HepG2 (cell line): Measurements from ENCODE around the gene KIF17. TPM values are rescaled to one million over a fixed set of nuclear protein-coding genes. Genes with fewer than 3 reads are reported as not detected.

Source experiments
- ATAC-seq: fragments of 200-7000 bp; cut with Tn5 transposase; 3 replicates; pipeline ENCODE4 v1.9.1; 2020; ENCODE audit warnings: mild to moderate bottlenecking, moderate library complexity
- BruUV-seq: library from RNA; stranded (reverse); fragments of 400-500 nt; replicated peaks from 2 replicates; lab custom pipeline; 2021; lab: Mats Ljungman, UMichigan
- CTCF ChIA-PET: fragments of 300-600 bp; formaldehyde crosslinking; extraction: SDS; loops from one replicate; lab custom pipeline; 2021; ENCODE audit warnings: low total read pairs, inconsistent platforms, low intra/inter-chr PET ratio; lab: Yijun Ruan, JAX
- POLR2A ChIA-PET: fragments of 350-600 bp; sonication (Branson Sonifier 250); formaldehyde crosslinking; loops from one replicate; lab custom pipeline; 2020; ENCODE audit warnings: antibody characterized with exemption, inconsistent platforms; lab: Yijun Ruan, JAX
- DNase-seq: peaks from one replicate; pipeline ENCODE4 v3.0.0-alpha.2; 2015; ENCODE audit warnings: low spot score
- FAIRE-seq: peaks from 3 replicates; lab custom pipeline; 2011; peaks lifted over from hg19 to GRCh38; lab: Jason Lieb, UNC
- H2AFZ ChIP-seq: one replicate; pipeline ENCODE4 v1.6.1; 2011; ENCODE audit warnings: low read length, inconsistent platforms
- H3K27ac ChIP-seq: fragments of 300-600 bp; 3 replicates; pipeline ENCODE4 v1.8.0; 2011; ENCODE audit warnings: mixed run types, mild to moderate bottlenecking, mixed read lengths, low read length, inconsistent platforms; ENCODE audit not compliant: insufficient read depth; ENCODE audit errors: extremely low read length
- H3K27me3 ChIP-seq, 2 experiments: fragments of 200-600 bp in 1 of 2; 2 replicates in 1 of 2; 3 replicates in 1 of 2; pipeline versions ENCODE4 v1.6.0 to v1.8.0; 2011; ENCODE audit warnings: low read length in 2 of 2, mild to moderate bottlenecking in 2 of 2, moderate library complexity in 2 of 2, inconsistent platforms in 1 of 2; ENCODE audit not compliant: insufficient read depth in 2 of 2, control insufficient read depth in 1 of 2
- H3K36me3 ChIP-seq, 2 experiments: fragments of 200-600 bp in 1 of 2; replicated peaks in 1 of 2; 2 replicates in 1 of 2; 3 replicates in 1 of 2; pipeline versions ENCODE4 v1.5.1 to v1.8.0; 2011; ENCODE audit warnings: low read length in 2 of 2, inconsistent platforms in 1 of 2; ENCODE audit not compliant: insufficient read depth in 2 of 2, control insufficient read depth in 1 of 2
- H3K4me1 ChIP-seq: 2 replicates; pipeline ENCODE4 v1.5.1; 2012; ENCODE audit warnings: low read length, inconsistent platforms; ENCODE audit not compliant: insufficient read depth
- H3K4me2 ChIP-seq: 2 replicates; pipeline ENCODE4 v1.6.0; 2011; ENCODE audit warnings: low read depth, low read length, inconsistent platforms
- H3K4me3 ChIP-seq, 3 experiments: fragments of 200-600 bp in 1 of 3; sonication (generic), shearing (Covaris generic) in 1 of 3; replicated peaks in 1 of 3; 2 replicates each; pipeline ENCODE4 v1.5.1; 2011 to 2016; ENCODE audit warnings: low read length in 3 of 3, inconsistent platforms in 2 of 3, low read depth in 2 of 3, mild to moderate bottlenecking in 2 of 3, control low read depth in 1 of 3, mixed read lengths in 1 of 3; ENCODE audit not compliant: insufficient read depth in 1 of 3
- H3K79me2 ChIP-seq: one replicate; pipeline ENCODE4 v1.6.1; 2011; ENCODE audit warnings: low read length, inconsistent platforms; ENCODE audit not compliant: insufficient read depth
- H3K9ac ChIP-seq: 2 replicates; pipeline ENCODE4 v1.6.0; 2011; ENCODE audit warnings: mild to moderate bottlenecking, low read depth, low read length, inconsistent platforms; ENCODE audit not compliant: insufficient read depth
- H3K9me3 ChIP-seq: 2 replicates; pipeline ENCODE4 v1.5.1; 2012; ENCODE audit warnings: mild to moderate bottlenecking, low read length
- H4K20me1 ChIP-seq: 2 replicates; pipeline ENCODE4 v1.6.0; 2011; ENCODE audit warnings: inconsistent platforms, mild to moderate bottlenecking, low read length, moderate library complexity; ENCODE audit not compliant: insufficient read depth
- AGO2 ChIP-seq: fragments of 200-400 bp; formaldehyde crosslinking; optimal IDR thresholded peaks from 2 replicates; pipeline ENCODE3; 2017; ENCODE audit warnings: mild to moderate bottlenecking, low read depth, low read length, moderate library complexity
- HOXA7 ChIP-seq: sonication (generic); formaldehyde crosslinking; IDR thresholded peaks from 2 replicates; pipeline ENCODE4 v1.8.1; 2022; ENCODE audit warnings: mild to moderate bottlenecking, missing genetic modification reagents, moderate library complexity
- KDM6A ChIP-seq: IDR thresholded peaks from 2 replicates; pipeline ENCODE4 v1.6.1; 2016; ENCODE audit warnings: low read depth
- SUZ12 ChIP-seq: fragments of 150-350 bp; IDR thresholded peaks from 2 replicates; pipeline ENCODE4 v1.6.1; 2014; ENCODE audit warnings: low read depth, low read length
- ZNF335 ChIP-seq: sonication (generic); formaldehyde crosslinking; IDR thresholded peaks from 2 replicates; pipeline ENCODE4 v1.4.0; 2020; ENCODE audit warnings: missing genetic modification reagents
- WGBS: methylation state at CpG from one replicate; pipeline ENCODE4 v1.1.6; 2017; ENCODE audit warnings: low lambda C conversion rate; 5-methylcytosine and 5-hydroxymethylcytosine counted together
- in situ Hi-C: cut with HindIII; loops from 2 replicates; pipeline ENCODE4 v1.10.0; 2017; ENCODE audit warnings: low pct_unique_long_range_greater_than_20kb; ENCODE audit not compliant: extremely low pct_ligation_motif_present
- intact Hi-C: fragments of 100-400 bp; cut with micrococcal nuclease; formaldehyde crosslinking; loops from one replicate; pipeline ENCODE4 v1.10.0; 2022; ENCODE audit not compliant: unreplicated experiment
- polyA plus RNA-seq, 8 experiments: library from polyadenylated mRNA; depleted of rRNA in 3 of 8; stranded (reverse) in 7 of 8; unstranded in 1 of 8; fragments of >200 nt; fragmentation: Illumina TruSeq in 4 of 8; extraction: Trizol in 4 of 8; gene quantifications; 2 replicates each; pipeline versions ENCODE4 v1.2.1 to v1.2.3, GENCODE V29; 2011 to 2016; ENCODE audit warnings: low read depth in 4 of 8, missing spikeins in 1 of 8, mixed read lengths in 1 of 8; ENCODE audit not compliant: insufficient read depth in 1 of 8
- total RNA-seq, 5 experiments: library from RNA; depleted of rRNA; stranded (reverse); fragments of >200 nt; fragmentation: Illumina TruSeq; extraction: Trizol; gene quantifications; 2 replicates each; pipeline ENCODE4 v1.2.3, GENCODE V29; 2016; ENCODE audit warnings: low read depth in 1 of 5
- TF ChIP-seq, protein P1 (sequence below): sonication (generic); formaldehyde crosslinking; IDR thresholded peaks from 2 replicates; pipeline ENCODE4 v1.8.1; 2023; ENCODE audit warnings: missing genetic modification reagents, inconsistent platforms, borderline replicate concordance

Gene KIF17
- total and polyA plus RNA-seq, 2 of the 13 experiments (the other 11 are each of a cell fraction or from before 2014, with no cell fraction given), result 0.24 to 0.44 TPM

DNA sequence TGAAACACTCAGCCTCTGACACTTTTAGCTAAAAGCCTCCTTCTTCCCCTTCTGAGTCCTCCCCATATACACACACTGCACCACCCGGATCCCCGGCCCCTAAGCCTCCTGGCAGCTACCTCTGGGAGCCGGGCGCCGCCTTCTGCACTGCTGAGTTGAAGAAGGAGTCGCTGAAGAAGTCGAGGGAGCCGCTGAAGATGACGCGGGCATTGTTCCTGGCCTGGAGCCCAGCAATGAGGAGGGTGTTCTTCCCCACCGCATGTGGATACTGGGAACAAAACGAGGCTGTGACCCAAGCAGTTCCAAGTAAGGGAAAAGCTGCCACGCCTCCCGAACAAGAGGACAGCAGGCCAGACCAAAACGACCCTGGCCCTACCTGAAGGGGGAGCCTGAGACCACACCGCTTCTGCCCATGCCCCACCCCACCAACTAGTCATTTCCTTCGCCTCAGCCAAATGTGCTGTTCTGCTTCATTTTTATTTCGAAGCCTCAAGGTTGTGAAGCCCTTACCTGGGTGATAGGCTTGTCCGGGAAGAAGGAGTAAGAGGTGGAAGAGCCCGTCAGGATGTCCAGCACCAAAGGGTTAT is 63.6 kb downstream of the KIF17 start:
- H3K36me3 ChIP-seq, result peaks cover 43 to 77% of the 10 kb centered on the region in 2 experiments
- no peak for FAIRE-seq
- CTCF ChIA-PET, result no interaction called here

GRCh38 chr1:20652300-20652699 is 65.5 kb downstream of the KIF17 start:
- H3K36me3 ChIP-seq, result peaks cover 38 to 74% of the 10 kb centered on the region in 2 experiments
- no peaks in the 10 kb centered on the region for H3K9me3 ChIP-seq
- H3K4me2 ChIP-seq, result no peak overlapping the region
- ChIA-PET CTCF (no interaction called here), POLR2A (interaction anchor here (1.1 kb wide), 1 partner anchor 9 kb away, joined by 4 read pairs; the partner anchor contains the start of gene DDOST)
- in situ Hi-C loops, result no loop called here
- DNase-seq (no peak), FAIRE-seq (no peak), ATAC-seq (no peak)
- peaks cover 9% of the 10 kb centered on the region for H3K4me1 ChIP-seq
- H2AFZ ChIP-seq, result no peak overlapping the region
- TF ChIP-seq SUZ12 (no peak), HOXA7 (CRISPR knock-in tag) (no peak)
- TF ChIP-seq, protein P1, sequence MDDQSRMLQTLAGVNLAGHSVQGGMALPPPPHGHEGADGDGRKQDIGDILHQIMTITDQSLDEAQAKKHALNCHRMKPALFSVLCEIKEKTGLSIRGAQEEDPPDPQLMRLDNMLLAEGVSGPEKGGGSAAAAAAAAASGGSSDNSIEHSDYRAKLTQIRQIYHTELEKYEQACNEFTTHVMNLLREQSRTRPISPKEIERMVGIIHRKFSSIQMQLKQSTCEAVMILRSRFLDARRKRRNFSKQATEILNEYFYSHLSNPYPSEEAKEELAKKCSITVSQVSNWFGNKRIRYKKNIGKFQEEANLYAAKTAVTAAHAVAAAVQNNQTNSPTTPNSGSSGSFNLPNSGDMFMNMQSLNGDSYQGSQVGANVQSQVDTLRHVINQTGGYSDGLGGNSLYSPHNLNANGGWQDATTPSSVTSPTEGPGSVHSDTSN (CRISPR knock-in tag), result no peak
- TSS peak; percentile 86 for BruUV-seq
- H4K20me1 ChIP-seq, result no peaks in the 10 kb centered on the region
- intact Hi-C loops, result no loop called here
- 96% methylated on average over 15 of the region's 15 CpGs for WGBS
- no peak overlapping the region for H3K4me3 ChIP-seq
- H3K27me3 ChIP-seq, result no peaks in the 10 kb centered on the region
- no peak overlapping the region for H3K27ac ChIP-seq
- peaks cover 10% of the 10 kb centered on the region for H3K79me2 ChIP-seq
- H3K9ac ChIP-seq, result no peak overlapping the region

More for the DNA sequence above, 63.6 kb downstream of the KIF17 start:
- no peak for ATAC-seq
- 93% methylated on average over 20 of the region's 20 CpGs for WGBS
- Histone ChIP-seq H3K4me1 (peaks cover 28% of the 10 kb centered on the region), H3K9me3 (no peaks in the 10 kb centered on the region), H3K27me3 (no peaks in the 10 kb centered on the region), H3K4me2 (no peak overlapping the region)
- intact Hi-C loops, result no loop called here
- in situ Hi-C loops, result no loop called here
- TF ChIP-seq ZNF335 (CRISPR knock-in tag) (no peak), KDM6A (CRISPR knock-in tag) (no peak), AGO2 (peak; percentile 16)
- TF ChIP-seq, all 625 proteins: peak for 1
- Histone ChIP-seq H3K79me2 (peaks cover 28% of the 10 kb centered on the region), H3K9ac (no peak overlapping the region), H4K20me1 (no peaks in the 10 kb centered on the region), H3K27ac (no peak overlapping the region), H3K4me3 (no peak overlapping the region), H2AFZ (no peak overlapping the region)
- BruUV-seq, result no TSS peak
- POLR2A ChIA-PET, result no interaction called here
- no peak for DNase-seq
